NCI-H2171 treated with DMSO at 0.1 percent for 48 hours (cell line): ENCODE measurements around the gene TEX36.
"Not testable (repeated sequence)": the region's sequence is repeated elsewhere in the genome, so short reads cannot be mapped to it uniquely, and the experiment has no call there.

ENCODE experiments used
- DNase-seq: peaks from one replicate; lab custom pipeline; 2025; lab: John Stamatoyannopoulos, UW

Gene TEX36

GRCh38 chr10:125683063-125683462 lies at the start of gene TEX36:
TSS of gene TEX36 (minus strand) at chr10:125683163. CDS start at chr10:125682989, 174 bp downstream.
- DNase-seq = no peak

GRCh38 chr10:125727436-125727835 lies 44.5 kb upstream of the TEX36 start:
- no peak for DNase-seq

- DNase-seq = no peak
Measured at GRCh38 chr10:125726914-125727313, 44.0 kb upstream of the TEX36 start.

GRCh38 chr10:125722811-125723210 lies 39.8 kb upstream of the TEX36 start:
- no peak for DNase-seq

GRCh38 chr10:125721035-125721434 lies 38.1 kb upstream of the TEX36 start:
- no peak for DNase-seq

- no peak for DNase-seq
Measured at GRCh38 chr10:125720002-125720382, 37.0 kb upstream of the TEX36 start.

GRCh38 chr10:125719173-125720001 lies 36.4 kb upstream of the TEX36 start, which contains the start of gene EDRF1:
TSS of gene EDRF1 (plus strand) at chr10:125719709. CDS start at chr10:125719808, 99 bp downstream.
- DNase-seq = peak; percentile 96

GRCh38 chr10:125714728-125715127 lies 31.8 kb upstream of the TEX36 start:
- not testable (repeated sequence) for DNase-seq

- DNase-seq = no peak
Measured at GRCh38 chr10:125711110-125711750, 28.3 kb upstream of the TEX36 start.

- DNase-seq = no peak
Measured at GRCh38 chr10:125709553-125710474, 26.9 kb upstream of the TEX36 start.

- no peak for DNase-seq
Measured at GRCh38 chr10:125708971-125709503, 26.1 kb upstream of the TEX36 start.

- no peak for DNase-seq
Measured at GRCh38 chr10:125707541-125708468, 24.8 kb upstream of the TEX36 start.

GRCh38 chr10:125700355-125700911 lies 17.5 kb upstream of the TEX36 start:
- no peak for DNase-seq

GRCh38 chr10:125699562-125700143 lies 16.7 kb upstream of the TEX36 start:
- no peak for DNase-seq

GRCh38 chr10:125698481-125698998 lies 15.6 kb upstream of the TEX36 start:
- no peak for DNase-seq

- DNase-seq = not testable (repeated sequence)
Measured at GRCh38 chr10:125696884-125697283, 13.9 kb upstream of the TEX36 start.

GRCh38 chr10:125694883-125695282 lies 11.9 kb upstream of the TEX36 start:
- no peak for DNase-seq

- DNase-seq = no peak
Measured at GRCh38 chr10:125693524-125693847, 10.5 kb upstream of the TEX36 start.

GRCh38 chr10:125692601-125693523 lies 9.9 kb upstream of the TEX36 start:
- DNase-seq = no peak
